Skin epidermis (tissue), 12 donors: ENCODE measurements around the gene PCNX2.

Experiments used
- H3K27ac ChIP-seq, 21 experiments: fragments of 200-600 bp; sonication (generic) in 11 of 21; one replicate each; pipeline ENCODE4 v1.5.0; 2020; ENCODE audit warnings: mild to moderate bottlenecking in 3 of 21, inconsistent platforms in 2 of 21, moderate library complexity in 2 of 21
- H3K4me3 ChIP-seq, 7 experiments: fragments of 200-600 bp; sonication (generic) in 2 of 7; one replicate each; pipeline ENCODE4 v1.5.0; 2020; ENCODE audit warnings: inconsistent platforms in 2 of 7, mild to moderate bottlenecking in 2 of 7, moderate library complexity in 1 of 7

Gene PCNX2

DNA sequence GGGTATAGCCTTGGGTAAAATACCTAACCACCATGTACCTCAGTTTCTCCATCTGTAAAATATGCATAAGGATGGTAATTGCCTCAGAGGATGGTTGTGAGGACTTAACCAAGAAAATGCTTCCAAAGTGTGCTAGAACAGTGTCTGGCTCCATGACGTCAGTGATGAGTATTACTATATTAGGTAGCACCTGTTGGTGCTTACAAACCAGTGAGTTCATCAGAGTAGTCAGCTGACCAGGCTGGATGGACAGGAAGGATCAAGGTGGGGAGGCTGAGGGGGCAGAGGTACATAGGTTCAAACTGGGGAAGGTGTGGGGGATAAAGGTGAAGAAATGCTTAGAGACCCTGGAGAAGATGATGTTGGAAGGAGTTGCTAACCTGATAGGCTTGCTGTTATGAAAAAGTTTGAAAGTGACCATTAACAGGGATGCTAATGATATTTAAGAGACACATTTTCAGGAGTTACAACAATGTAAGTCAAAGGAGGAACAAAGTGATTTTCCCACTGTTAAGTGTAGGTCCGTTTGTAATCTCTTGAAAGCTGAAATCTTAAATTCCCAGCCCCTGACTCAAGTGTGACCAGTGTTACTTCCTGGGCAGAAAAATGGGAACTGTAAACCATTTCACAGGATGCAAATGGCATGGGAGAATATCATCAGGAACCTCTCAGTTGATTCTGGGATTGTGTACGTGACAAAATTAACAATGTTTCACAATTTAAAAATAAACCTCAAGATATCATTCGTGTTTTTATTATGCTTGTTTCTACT is 340.7 kb downstream of the PCNX2 start:
- H3K27ac ChIP-seq: no peak overlapping the region
- H3K4me3 ChIP-seq: no peak overlapping the region

DNA sequence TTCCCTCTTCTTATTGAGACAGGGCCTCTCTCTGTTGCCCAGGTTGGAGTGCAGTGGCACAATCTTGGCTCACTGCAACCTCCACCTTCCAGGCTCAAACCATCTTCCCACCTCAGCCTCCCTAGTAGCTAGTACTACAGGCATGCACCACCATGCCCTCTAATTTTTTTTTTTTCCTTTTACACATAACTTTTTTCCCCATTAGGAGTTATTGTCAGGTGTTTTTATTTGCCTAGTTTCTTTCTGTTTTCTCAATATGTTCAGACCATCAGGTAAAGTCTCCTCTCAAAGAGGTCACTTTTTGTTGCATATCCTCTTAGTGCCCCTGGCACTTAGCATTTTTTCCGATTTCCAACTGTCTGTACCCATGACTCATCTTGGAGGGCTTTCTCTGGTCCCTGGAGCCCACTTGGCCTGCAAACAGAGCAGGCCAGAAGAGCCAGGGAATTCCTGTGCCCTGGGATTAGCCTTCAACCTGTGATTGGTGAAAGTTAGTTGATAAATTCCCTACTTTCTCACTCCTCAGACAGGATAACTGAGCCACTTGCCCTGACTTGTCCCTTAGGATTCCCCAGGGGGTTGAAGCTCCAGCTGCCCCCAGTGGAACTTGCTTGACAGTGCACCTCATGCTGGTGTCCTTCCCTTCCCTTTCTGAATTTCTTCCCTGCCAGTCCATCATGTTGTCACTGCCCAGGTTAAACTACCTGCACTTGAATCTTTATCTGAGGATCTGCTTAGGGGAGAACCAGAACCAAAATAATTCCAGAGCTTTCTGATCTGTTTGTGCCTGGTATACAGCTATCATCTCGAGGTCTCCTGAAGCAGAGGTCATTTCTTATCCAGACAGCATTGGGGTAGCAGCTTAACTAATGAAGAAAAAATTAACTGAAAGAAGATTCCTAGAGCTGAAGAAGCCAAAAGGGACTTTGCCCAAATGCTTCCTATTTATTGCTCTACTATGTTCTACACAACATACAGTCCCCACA is 342.7 kb downstream of the PCNX2 start:
- Histone ChIP-seq H3K4me3 (no peak overlapping the region), H3K27ac (no peak overlapping the region)

DNA sequence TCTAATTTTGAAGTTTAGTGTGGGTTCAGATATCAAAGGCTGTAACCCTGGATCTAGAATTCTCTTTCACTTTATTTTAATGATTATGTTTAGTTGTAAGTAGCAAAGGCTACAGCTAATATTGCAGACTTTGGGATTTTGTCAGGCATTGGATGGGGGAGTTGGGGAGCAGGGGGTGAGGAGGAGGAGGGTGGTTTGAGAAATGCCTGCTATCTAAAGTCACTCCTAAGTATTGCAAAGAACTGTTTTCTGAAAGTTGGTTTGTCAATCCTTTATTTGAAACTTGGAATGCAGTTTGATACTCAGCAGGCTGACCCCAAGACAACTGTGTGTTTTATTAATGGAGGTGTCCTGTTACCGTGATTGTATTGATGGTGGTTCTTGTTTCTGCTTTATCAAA is 343.9 kb downstream of the PCNX2 start:
- Histone ChIP-seq H3K4me3 (peak overlapping the region in 2 of 7 experiments; percentile 80 to 87), H3K27ac (peak overlapping the region in 4 of 21 experiments; percentile 84 to 96 (median 92))

DNA sequence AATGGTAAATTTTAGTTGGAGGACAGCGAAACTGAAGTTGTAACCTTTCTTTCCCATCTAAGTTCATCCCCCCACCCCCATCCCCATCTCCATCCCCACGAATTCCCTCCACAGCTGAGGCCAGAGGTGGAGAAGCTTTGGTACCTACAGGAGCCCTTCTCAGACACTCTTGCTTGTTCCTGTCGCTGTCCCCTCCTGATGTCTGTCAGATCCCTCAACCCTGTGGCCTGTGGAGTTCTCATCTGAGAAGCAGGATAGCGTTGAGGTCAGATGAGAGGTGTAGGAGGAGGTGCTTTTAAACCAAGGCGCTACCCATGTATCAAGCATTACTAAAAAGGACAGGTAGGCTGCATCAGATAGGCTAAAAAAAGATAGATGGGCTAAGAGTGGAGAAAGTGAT is 344.3 kb downstream of the PCNX2 start:
- Histone ChIP-seq H3K27ac (peak overlapping the region in 16 of 21 experiments; percentile 80 to 96 (median 86)), H3K4me3 (peak overlapping the region; percentile 68 to 87 (median 81))

DNA sequence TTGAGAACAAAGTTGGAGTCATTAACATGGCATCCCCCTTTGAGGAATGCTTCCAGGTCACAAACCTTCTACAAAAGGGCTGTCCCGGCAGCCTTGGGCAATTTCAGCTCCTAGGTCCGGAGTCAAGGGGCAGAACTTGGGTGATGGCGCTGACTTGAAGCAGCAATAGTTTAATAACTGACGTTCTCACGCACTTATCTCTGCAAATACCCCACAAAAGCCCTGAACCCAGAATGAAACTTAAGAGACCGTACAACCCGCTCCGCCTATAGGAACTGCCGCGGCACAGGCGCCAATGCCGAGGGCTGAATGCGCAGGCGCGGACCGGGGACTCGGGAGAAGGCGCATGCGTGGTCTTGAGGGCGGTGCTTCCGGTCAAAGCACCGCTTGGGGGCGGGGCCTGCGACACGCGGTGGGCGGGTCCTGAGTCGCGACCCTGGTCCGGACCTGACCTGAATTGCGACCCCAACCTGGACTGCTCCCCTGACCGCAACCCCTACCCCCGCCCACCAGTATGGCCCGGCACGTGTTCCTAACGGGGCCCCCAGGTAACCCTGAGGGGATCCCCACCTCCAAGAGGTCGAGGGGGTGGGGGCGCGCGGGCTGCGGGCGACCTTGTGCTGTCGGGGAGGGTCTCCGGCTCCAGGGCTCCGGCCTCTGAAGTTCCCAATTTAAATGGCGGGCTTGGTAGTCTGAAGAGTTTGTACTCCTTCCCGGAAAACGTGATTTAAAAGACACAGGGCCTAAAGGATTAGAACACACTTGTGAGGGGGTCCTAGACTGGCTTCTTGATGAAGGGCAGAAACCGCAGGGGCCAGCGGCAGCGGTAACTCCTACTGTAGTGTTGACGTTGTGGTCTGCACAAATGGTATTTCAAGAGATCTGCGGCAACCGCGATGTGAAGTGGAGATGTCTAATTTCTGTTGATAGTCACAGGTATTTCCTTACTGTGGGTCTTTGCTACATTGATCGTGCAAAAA is 345.0 kb downstream of the PCNX2 start, which contains the start of gene NTPCR:
TSS of gene NTPCR (plus strand) at position 415 of the 980 bp plus-strand sequence. CDS start at position 515, 100 bp downstream.
- Histone ChIP-seq H3K4me3 (peak within 1 kb of the TSS; percentile 68 to 87 (median 81)), H3K27ac (peak within 1 kb of the TSS; percentile 59 to 96 (median 86))

DNA sequence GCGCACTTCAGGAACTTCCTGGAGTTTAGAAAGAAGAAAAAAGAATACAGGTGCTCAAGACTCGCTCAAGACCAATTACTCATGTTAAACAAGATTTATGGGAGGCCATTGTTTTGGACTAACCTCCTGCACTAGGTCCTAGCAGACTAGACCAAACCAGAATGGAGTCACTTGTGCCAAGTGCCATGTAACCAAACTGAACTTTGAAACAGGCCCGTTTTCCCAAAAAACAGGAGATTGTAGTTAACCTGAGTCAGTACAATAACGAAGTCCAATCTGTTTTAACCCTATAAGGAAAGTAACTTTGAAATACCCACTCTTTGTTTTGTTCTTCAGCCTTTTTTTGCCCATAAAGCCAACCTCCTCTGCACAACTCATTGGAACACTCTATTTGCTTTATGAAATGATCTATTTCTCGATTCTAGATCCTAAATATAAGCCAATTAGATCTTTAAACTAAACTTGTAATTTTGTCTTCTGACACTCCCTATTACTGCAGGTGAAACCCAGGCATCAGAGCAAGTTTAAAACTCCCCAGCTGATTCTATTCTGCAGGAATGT is 345.8 kb downstream of the PCNX2 start:
- Histone ChIP-seq H3K27ac (peak overlapping the region in 19 of 21 experiments; percentile 80 to 96 (median 86)), H3K4me3 (peak overlapping the region; percentile 68 to 87 (median 81))

DNA sequence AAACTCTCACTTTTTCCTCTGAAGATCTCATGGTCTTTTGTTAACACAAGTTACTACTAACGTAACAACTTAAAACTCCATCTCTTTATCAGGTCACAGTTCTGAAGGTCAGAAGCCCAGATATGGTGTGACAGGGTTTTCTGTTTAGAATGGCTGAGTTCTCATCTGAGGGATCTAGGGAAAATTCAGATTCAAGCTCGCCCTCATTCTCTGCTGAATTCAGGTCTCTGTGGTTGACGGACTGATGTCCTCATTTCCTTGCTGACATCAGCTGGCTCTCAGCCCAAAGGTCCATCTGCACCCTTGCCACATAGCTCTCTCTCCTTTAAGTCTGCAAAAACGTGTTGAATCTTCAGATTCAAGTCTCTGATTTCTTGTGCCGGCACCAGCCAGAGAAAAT is 351.2 kb downstream of the PCNX2 start:
- H3K4me3 ChIP-seq: no peak overlapping the region

DNA sequence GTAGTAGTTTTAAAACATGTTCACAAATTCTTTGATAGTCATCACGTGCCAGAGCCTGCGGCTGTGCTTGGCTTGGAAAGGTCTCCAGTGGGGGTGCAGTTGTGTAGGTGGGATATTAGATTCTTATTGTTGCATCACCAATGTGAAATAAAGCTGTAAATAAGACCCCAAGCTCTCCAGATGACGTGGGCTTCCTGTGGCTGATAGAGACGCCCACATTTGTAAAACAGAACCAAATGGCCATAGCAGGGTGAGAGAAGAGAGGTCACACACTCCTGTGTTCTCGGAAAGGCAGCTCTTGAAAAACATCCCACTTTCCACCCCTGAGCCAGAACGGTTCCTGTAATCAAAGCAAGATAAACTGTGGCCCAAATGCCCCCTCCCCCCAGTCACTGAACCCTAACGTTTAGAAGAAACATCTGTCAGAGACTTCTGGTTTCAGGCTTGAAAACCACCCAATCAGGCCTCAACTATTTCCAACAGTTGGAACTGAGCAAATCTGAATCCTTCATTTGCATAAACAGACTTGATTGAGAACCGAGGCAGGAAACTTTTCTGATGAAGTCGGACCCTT is 351.8 kb downstream of the PCNX2 start:
- no peak overlapping the region for H3K4me3 ChIP-seq
- no peak overlapping the region for H3K27ac ChIP-seq

More for the DNA sequence above, 351.2 kb downstream of the PCNX2 start:
- no peak overlapping the region for H3K27ac ChIP-seq

DNA sequence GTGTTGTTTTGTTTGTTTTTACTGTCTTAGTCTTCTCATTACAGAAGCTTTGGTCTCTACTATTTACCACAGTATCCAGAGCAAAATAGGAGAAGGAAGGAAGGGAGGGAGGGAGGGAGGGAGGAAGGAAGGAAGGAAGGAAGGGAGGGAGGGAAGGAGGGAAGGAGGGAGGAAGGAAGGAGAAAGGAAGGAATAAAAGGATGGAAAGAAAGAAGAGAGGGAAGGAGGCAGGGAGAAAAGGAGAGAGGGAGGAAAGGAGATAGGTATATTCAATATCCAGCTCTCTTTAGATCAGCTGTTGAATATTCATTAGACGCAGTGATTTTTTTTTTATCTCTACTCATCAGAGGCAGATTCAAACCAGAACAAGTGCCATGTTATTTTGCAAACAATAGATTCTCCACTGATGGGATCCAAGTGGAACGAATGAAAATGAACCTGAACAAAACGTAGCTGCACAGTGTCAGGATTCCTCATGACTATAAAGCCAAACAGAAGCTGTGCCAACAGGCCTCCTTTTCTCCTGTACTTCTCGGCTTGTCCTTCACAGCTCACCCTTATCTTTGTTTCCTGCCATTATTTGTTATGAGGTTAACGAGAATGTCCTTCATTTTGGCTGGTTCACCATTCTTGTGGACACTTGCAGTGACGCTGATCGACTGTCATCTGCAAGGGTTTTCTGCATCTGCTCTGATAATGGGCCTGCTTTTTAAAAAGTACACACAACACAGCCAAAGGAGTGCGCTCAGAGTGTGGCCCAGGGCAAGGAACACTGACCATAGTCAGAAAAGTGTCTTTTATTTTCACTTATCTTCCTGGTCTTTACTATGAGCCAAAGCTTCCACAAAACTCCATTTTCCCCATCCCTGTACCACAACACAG is 352.9 kb downstream of the PCNX2 start:
- Histone ChIP-seq H3K4me3 (no peak overlapping the region), H3K27ac (no peak overlapping the region)

DNA sequence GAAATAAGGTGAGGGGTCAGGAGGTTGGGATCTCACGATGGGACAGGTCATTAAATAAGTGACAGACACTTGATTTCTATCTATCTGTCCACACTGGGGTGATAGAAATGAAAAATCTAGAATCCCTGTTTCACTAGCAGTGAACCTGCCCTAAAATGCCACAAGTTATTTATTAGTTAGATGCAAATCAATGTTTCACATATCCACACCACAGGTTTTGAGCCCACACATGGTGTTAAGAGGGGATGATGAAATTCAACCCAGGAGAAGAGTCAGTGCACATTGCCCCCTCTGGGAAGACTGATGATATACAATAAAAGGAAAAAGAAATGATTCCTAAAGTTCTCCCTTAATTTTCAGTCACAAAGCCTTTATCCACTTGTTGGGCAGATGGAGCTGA is 355.3 kb downstream of the PCNX2 start:
- Histone ChIP-seq H3K27ac (no peak overlapping the region), H3K4me3 (no peak overlapping the region)

DNA sequence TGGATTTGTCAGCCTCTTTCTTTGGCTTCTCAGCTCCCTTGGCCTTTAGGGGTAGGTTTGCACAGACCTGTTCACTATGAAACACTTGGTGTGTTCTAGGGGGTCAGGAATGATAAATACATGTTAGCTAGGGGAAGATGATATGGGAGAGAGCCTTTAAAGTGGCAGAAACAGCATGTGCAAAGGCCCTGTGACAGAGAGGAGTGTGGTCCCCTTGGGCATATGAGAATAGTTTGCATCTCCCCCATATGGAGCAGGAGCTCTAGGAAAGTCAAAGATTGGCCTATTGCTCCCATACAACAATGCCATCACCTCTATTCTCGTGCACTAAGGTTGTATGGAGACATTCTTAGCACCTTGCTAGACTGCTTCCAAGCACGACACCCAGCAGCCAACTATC is 355.8 kb downstream of the PCNX2 start:
- H3K27ac ChIP-seq: no peak overlapping the region
- no peak overlapping the region for H3K4me3 ChIP-seq

DNA sequence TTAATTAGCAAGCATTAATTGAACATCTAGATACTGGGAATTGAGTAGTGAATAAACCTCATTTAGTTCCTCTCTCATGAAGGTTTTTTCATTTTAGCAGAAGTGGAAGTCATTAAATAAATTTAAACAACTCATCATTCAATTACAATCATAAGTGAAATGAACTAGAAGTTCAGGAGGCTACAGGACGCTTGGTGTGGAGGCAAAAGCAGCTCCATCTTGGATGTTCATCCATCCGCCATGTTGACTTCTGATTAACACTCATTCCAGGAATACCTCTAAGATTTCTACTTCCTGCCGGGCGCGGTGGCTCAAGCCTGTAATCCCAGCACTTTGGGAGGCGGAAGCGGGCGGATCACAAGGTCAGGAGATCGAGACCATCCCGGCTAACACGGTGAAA is 356.6 kb downstream of the PCNX2 start:
- H3K4me3 ChIP-seq: no peak overlapping the region
- H3K27ac ChIP-seq: no peak overlapping the region

DNA sequence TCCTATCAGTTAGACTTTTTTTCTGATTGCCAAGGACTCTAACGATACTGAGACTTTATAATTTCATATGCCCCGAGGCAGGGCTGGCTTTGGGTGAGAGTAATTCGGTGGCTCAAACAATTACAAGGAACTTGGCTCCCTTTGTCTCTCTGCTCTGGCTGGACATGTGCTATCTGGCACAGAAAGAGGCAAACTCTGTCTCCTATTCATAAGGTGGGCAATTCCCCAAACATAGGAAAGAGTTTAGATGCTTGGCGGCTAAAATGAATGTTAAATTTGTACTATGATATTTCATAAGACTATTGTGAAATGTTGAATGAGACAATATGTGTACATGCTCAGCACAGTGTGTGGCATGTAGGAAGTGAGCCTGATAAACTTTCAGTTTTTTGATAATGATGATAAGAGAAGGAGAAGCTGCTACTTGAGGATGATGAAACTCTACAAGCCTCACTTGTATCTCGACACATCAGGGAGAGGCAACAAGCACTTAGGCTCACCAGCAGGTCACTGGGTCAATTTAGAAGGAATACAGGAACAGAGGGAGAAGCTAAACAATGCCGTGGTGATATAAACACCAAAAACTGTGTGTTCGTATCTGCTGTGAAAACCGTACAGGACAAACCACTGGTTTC is 357.7 kb downstream of the PCNX2 start:
- Histone ChIP-seq H3K4me3 (no peak overlapping the region), H3K27ac (no peak overlapping the region)

DNA sequence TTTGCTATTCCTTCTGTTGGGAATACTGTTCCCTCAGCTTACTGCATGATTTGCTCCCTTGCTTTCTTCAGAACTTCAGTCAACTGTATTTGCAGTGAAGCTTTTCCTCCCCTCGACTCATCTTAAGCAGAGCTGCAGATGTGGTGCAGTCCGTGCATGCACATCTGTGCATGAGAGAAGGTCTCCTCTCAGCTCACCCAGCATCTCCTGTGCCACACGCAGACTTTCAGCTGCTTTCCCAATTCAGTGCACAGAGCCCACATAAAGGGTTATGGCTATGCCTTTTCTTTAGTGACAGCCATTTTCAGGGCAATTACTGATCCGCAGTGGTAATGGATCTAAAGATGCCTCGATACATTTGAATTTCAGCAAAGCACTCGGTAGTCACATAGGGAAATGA is 358.6 kb downstream of the PCNX2 start:
- Histone ChIP-seq H3K27ac (no peak overlapping the region), H3K4me3 (no peak overlapping the region)
